Measurements from ENCODE around the gene DROSHA.
"Not testable (repeated sequence)": the region's sequence is repeated elsewhere in the genome, so short reads cannot be mapped to it uniquely, and the experiment has no call there.

DROSHA gene

GRCh38 chr5:31531888-31532547, at the start of gene DROSHA, which contains the start of gene C5orf22:
Gene DROSHA (minus strand): TSS chr5:31532093. CDS start chr5:31529059, 3,034 bp downstream.
Gene C5orf22 (plus strand): TSS chr5:31532301. CDS start chr5:31532393, 92 bp downstream.
- DNase-seq (ENCODE audit: low read depth, low spot score), result peak; percentile 79

- DNase-seq (ENCODE audit: low read depth, low spot score), result no peak
These were observed 47.7 kb upstream of the DROSHA start for GRCh38 chr5:31579558-31579957.

- no peak for DNase-seq (ENCODE audit: low read depth, low spot score)
These were observed 45.5 kb upstream of the DROSHA start for GRCh38 chr5:31577438-31577837.

- no peak for DNase-seq (ENCODE audit: low read depth, low spot score)
These were observed 42.9 kb upstream of the DROSHA start for GRCh38 chr5:31574772-31575171.

GRCh38 chr5:31573494-31574142, 41.7 kb upstream of the DROSHA start:
- DNase-seq (ENCODE audit: low read depth, low spot score), result no peak

- no peak for DNase-seq (ENCODE audit: low read depth, low spot score)
These were observed 37.2 kb upstream of the DROSHA start for GRCh38 chr5:31569068-31569467.

- no peak for DNase-seq (ENCODE audit: low read depth, low spot score)
These were observed 36.5 kb upstream of the DROSHA start for GRCh38 chr5:31568302-31568835.

- not testable (repeated sequence) for DNase-seq (ENCODE audit: low read depth, low spot score)
These were observed 34.5 kb upstream of the DROSHA start for GRCh38 chr5:31566362-31566761.

GRCh38 chr5:31563216-31563615, 31.3 kb upstream of the DROSHA start:
- DNase-seq (ENCODE audit: low read depth, low spot score), result no peak

GRCh38 chr5:31561946-31562345, 30.1 kb upstream of the DROSHA start:
- DNase-seq (ENCODE audit: low read depth, low spot score), result no peak

GRCh38 chr5:31559942-31560341, 28.0 kb upstream of the DROSHA start:
- no peak for DNase-seq (ENCODE audit: low read depth, low spot score)

- DNase-seq (ENCODE audit: low read depth, low spot score), result no peak
These were observed 24.6 kb upstream of the DROSHA start for GRCh38 chr5:31556461-31556860.

- no peak for DNase-seq (ENCODE audit: low read depth, low spot score)
These were observed 22.7 kb upstream of the DROSHA start for GRCh38 chr5:31554552-31554951.

- DNase-seq (ENCODE audit: low read depth, low spot score), result no peak
These were observed 22.0 kb upstream of the DROSHA start for GRCh38 chr5:31553863-31554262.

GRCh38 chr5:31551878-31552277, 20.0 kb upstream of the DROSHA start:
- DNase-seq (ENCODE audit: low read depth, low spot score), result no peak

- DNase-seq (ENCODE audit: low read depth, low spot score), result not testable (repeated sequence)
These were observed 17.2 kb upstream of the DROSHA start for GRCh38 chr5:31549114-31549513.

GRCh38 chr5:31537851-31538250, 6.0 kb upstream of the DROSHA start:
- DNase-seq (ENCODE audit: low read depth, low spot score), result no peak

GRCh38 chr5:31537349-31537748, 5.5 kb upstream of the DROSHA start:
- DNase-seq (ENCODE audit: low read depth, low spot score), result no peak

GRCh38 chr5:31536873-31537272, 5.0 kb upstream of the DROSHA start:
- no peak for DNase-seq (ENCODE audit: low read depth, low spot score)

- DNase-seq (ENCODE audit: low read depth, low spot score), result no peak
These were observed 2.7 kb upstream of the DROSHA start for GRCh38 chr5:31534527-31535046.

GRCh38 chr5:31531543-31531887, 378 bp downstream of the DROSHA start:
- no peak for DNase-seq (ENCODE audit: low read depth, low spot score)

- no peak for DNase-seq (ENCODE audit: low read depth, low spot score)
These were observed 1.2 kb downstream of the DROSHA start for GRCh38 chr5:31530541-31531265.
